HEK293T (cell line): ENCODE results near the gene SEMA6C.

Source experiments
- CTCF ChIA-PET: fragments of 350-600 bp; formaldehyde crosslinking; extraction: SDS; loops from one replicate; lab custom pipeline; 2021; ENCODE audit warnings: antibody characterized with exemption, inconsistent platforms; lab: Yijun Ruan, JAX
- POLR2A ChIA-PET: fragments of 350-600 bp; formaldehyde crosslinking; extraction: SDS; loops from one replicate; lab custom pipeline; 2020; ENCODE audit warnings: antibody characterized with exemption, inconsistent platforms; lab: Yijun Ruan, JAX
- DNase-seq: peaks from one replicate; pipeline ENCODE4 v3.0.0; 2012; ENCODE audit warnings: mixed read lengths; ENCODE audit errors: extremely low spot score
- ARNT ChIP-seq: fragments of 450-650 bp; IDR thresholded peaks from 2 replicates; pipeline ENCODE4 v1.6.1; 2017; ENCODE audit warnings: mild to moderate bottlenecking
- BHLHE40 ChIP-seq: fragments of 450-650 bp; IDR thresholded peaks from 2 replicates; pipeline ENCODE4 v1.6.1; 2016; ENCODE audit warnings: mild to moderate bottlenecking, moderate library complexity, borderline replicate concordance
- CTBP1 ChIP-seq: fragments of 450-650 bp; IDR thresholded peaks from 2 replicates; pipeline ENCODE4 v1.6.1; 2016; ENCODE audit warnings: borderline replicate concordance
- ELF4 ChIP-seq: fragments of 450-650 bp; IDR thresholded peaks from 2 replicates; pipeline ENCODE4 v1.6.1; 2017; ENCODE audit warnings: antibody characterized with exemption
- FOXA1 ChIP-seq: fragments of 450-650 bp; IDR thresholded peaks from 2 replicates; pipeline ENCODE4 v1.6.1; 2016; ENCODE audit warnings: mild to moderate bottlenecking
- FOXK2 ChIP-seq: fragments of 450-650 bp; IDR thresholded peaks from 2 replicates; pipeline ENCODE4 v1.6.1; 2016; ENCODE audit warnings: mild to moderate bottlenecking
- FOXM1 ChIP-seq: fragments of 450-650 bp; IDR thresholded peaks from 2 replicates; pipeline ENCODE4 v1.6.1; 2017; ENCODE audit warnings: mild to moderate bottlenecking, borderline replicate concordance
- HDGF ChIP-seq: fragments of 450-650 bp; IDR thresholded peaks from 2 replicates; pipeline ENCODE4 v1.6.1; 2017; ENCODE audit warnings: antibody characterized with exemption, borderline replicate concordance
- L3MBTL2 ChIP-seq: fragments of 450-650 bp; conservative IDR thresholded peaks from 2 replicates; pipeline ENCODE4 v1.6.1; 2016; ENCODE audit warnings: mild to moderate bottlenecking
- LEF1 ChIP-seq: fragments of 450-650 bp; IDR thresholded peaks from 2 replicates; pipeline ENCODE4 v1.6.1; 2017; ENCODE audit warnings: mild to moderate bottlenecking, borderline replicate concordance
- NFRKB ChIP-seq: fragments of 450-650 bp; IDR thresholded peaks from 2 replicates; pipeline ENCODE4 v1.6.1; 2016; ENCODE audit warnings: mild to moderate bottlenecking, moderate library complexity
- SP1 ChIP-seq: fragments of 450-650 bp; IDR thresholded peaks from 2 replicates; pipeline ENCODE4 v1.6.1; 2017
- SUZ12 ChIP-seq: fragments of 450-650 bp; IDR thresholded peaks from 2 replicates; pipeline ENCODE4 v1.6.1; 2016; ENCODE audit warnings: mild to moderate bottlenecking
- TARDBP ChIP-seq: fragments of 450-650 bp; IDR thresholded peaks from 2 replicates; pipeline ENCODE4 v1.6.1; 2016
- ZNF384 ChIP-seq: fragments of 450-650 bp; IDR thresholded peaks from 2 replicates; pipeline ENCODE4 v1.6.1; 2016
- TF ChIP-seq, protein P1 (sequence below): fragments of 450-650 bp; IDR thresholded peaks from 2 replicates; pipeline ENCODE4 v1.6.1; 2016

Gene SEMA6C

DNA sequence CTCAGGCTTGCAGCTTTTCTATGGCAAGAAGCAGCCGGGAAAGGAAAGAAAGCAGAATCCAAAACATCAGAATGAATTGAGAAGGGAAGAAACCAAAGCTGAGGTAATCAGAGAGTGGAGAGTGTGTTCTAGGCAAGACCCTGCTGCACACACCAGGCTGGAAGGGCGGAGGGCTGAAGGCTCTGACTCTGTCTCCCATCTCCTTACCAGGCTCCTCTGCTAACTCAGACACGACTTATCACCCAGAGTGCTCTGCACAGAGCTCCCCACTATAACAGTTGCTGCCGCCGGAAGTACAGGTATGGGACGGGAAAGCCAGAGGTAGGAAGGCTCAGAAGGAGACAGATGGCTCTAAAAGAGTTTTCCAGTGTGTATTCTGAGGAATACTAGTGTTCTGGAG lies 20.7 kb upstream of the SEMA6C start:
- no peak for TF ChIP-seq NFRKB
- TF ChIP-seq L3MBTL2 = no peak
- no peak for TF ChIP-seq HDGF
- no peak for TF ChIP-seq SP1
- no peak for TF ChIP-seq ZNF384
- no peak for TF ChIP-seq CTBP1
- no peak for TF ChIP-seq BHLHE40
- TF ChIP-seq ELF4 = no peak
- no peak for TF ChIP-seq FOXK2
- no peak for TF ChIP-seq ARNT
- TF ChIP-seq FOXA1 = no peak
- TF ChIP-seq, protein P1, sequence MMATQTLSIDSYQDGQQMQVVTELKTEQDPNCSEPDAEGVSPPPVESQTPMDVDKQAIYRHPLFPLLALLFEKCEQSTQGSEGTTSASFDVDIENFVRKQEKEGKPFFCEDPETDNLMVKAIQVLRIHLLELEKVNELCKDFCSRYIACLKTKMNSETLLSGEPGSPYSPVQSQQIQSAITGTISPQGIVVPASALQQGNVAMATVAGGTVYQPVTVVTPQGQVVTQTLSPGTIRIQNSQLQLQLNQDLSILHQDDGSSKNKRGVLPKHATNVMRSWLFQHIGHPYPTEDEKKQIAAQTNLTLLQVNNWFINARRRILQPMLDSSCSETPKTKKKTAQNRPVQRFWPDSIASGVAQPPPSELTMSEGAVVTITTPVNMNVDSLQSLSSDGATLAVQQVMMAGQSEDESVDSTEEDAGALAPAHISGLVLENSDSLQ = no peak
- TF ChIP-seq TARDBP = no peak
- TF ChIP-seq SUZ12 = no peak
- no peak for TF ChIP-seq LEF1
- no peak for TF ChIP-seq FOXM1
- no peak for DNase-seq
- ChIA-PET POLR2A (interaction anchor here (0.6 to 1.9 kb wide), 3 partner anchors 15 to 22 kb away, joined by 3 to 14 read pairs (median 4); partner anchors contain the start of gene VPS72), CTCF (interaction anchor here (1.3 kb wide), 1 partner anchor 9 kb away, joined by 3 read pairs; the partner anchor contains the start of gene TMOD4)

DNA sequence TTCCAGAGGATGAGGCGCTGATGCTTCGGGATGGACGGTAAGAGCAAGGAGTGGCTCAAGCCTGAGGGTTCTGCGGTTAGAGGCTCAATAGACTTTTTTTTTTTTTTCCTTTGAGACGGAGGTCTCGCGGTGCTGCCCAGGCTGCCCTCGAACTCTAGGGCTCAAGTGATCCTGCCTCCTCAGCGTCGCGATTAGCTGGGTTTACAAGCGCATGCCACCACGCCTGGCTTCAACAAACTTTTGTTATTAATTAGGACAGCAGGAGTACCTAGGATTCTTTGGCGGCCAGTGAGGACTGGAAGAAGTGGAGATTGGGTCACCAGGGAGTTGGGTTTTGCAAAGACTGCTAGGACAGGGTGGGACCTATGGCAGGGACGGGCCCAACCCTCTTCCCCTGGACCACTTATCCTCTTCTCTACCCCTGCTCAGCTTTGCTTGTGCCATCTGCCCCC lies 20.1 kb upstream of the SEMA6C start:
- peak; percentile 39 for DNase-seq
- ChIA-PET CTCF (interaction anchor here (1.3 to 2.0 kb wide), 2 partner anchors 9 to 67 kb away, joined by 3 to 8 read pairs; partner anchors contain the start of gene TMOD4), POLR2A (interaction anchor here (0.6 to 2.2 kb wide), 7 partner anchors 9 to 115 kb away, joined by 3 to 14 read pairs (median 4); partner anchors contain the start of genes TMOD4, VPS72 and ZNF687)
- TF ChIP-seq BHLHE40 = no peak
- TF ChIP-seq, protein P1 = no peak
- TF ChIP-seq L3MBTL2 = peak; percentile 52; the same call in 1 of the 2 replicates
- TF ChIP-seq ZNF384 = peak; percentile 77

DNA sequence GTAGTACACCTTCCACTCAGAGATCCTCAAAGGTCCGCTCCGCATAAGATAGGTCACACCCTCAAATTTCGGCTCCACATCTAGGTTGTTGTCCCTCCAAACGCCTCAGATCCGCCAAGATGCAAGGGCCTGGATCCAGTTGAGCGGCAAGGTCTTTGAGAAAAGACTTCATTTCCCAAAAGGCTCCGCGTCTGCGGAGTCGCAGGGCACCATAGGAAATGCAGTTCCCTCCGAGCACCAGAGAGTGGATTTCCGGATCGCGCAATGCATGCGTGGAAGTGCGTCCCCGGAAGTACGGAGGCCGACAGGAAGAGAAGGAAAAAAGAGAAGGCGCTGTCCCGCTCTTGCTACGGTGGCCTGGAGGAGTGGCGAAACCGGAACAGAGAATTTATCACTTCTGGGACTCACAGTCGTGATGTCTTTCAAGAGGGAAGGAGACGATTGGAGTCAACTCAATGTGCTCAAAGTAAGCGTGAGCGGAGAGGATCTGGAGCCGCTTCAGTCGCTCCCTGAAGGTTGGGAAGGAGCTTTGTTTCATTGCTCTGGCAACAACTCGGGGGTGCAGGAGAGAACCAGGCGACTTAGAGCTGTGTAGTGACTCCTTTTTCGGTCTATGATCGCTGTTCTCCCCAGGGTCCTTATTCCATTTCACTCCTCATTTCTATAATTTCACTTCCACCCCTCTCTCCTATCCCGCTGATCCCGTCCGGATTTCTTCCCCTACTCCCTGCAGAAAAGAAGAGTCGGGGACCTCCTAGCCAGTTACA lies 19.5 kb upstream of the SEMA6C start, which contains the start of the genes LYSMD1 and SCNM1:
Gene LYSMD1 (minus strand): TSS at position 165 of the 767 bp plus-strand sequence. CDS start 644 bp downstream, outside the sequence.
Gene SCNM1 (plus strand): TSS at position 407 of the 767 bp plus-strand sequence. CDS start 9 bp downstream, at position 416.
- ChIA-PET CTCF (interaction anchor here (1.0 to 2.0 kb wide), 3 partner anchors 10 to 66 kb away, joined by 3 to 8 read pairs (median 3); partner anchors contain the start of gene TMOD4), POLR2A (interaction anchor here (0.7 to 2.2 kb wide), 11 partner anchors 8 to 116 kb away, joined by 3 to 17 read pairs (median 4); partner anchors contain the start of genes TMOD4, TNFAIP8L2, VPS72 and ZNF687)
- TF ChIP-seq NFRKB = no peak
- peak; percentile 99 for TF ChIP-seq ELF4
- TF ChIP-seq SUZ12 = peak; percentile 94
- TF ChIP-seq L3MBTL2 = peak; percentile 65; the same call in 1 of the 2 replicates
- 0 out of 2 replicates have a peak, but pooled peaks have one; percentile 63 for TF ChIP-seq TARDBP
- TF ChIP-seq, protein P1 = peak; percentile 26; the same call in 1 of the 2 replicates
- peak; percentile 90 for TF ChIP-seq ZNF384
- TF ChIP-seq LEF1 = no peak
- peak; percentile 54; the same call in 1 of the 2 replicates for TF ChIP-seq FOXK2
- DNase-seq = peak; percentile 98

DNA sequence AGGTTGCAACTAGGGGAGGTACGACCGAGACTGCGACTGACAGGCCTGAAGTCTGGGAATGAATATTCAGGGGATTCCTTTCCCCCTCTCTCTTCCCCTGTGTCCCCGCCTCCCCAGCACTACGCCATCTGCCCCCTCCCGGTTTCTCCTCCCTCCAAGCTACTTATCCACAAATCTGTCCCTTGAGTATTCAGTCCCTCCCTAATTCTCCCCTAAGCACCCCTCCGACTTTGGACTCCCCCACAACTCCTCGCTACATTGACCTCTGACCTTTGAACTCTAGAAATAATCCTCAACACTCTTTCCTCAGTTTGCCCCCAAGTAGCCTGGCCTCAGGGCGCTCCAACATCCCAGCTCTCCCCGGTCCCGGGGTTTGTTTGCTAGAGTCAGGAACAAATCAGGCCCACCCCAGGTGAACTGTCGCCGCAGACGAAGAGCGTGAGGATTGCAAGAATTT lies 18.9 kb upstream of the SEMA6C start:
- ChIA-PET CTCF (interaction anchor here (1.0 to 2.0 kb wide), 2 partner anchors 12 to 66 kb away, joined by 3 to 8 read pairs; no protein-coding TSS in a partner anchor), POLR2A (interaction anchor here (0.7 to 2.2 kb wide), 11 partner anchors 9 to 159 kb away, joined by 3 to 17 read pairs (median 4); partner anchors contain the start of genes MINDY1, TMOD4, TNFAIP8L2 and VPS72)
- TF ChIP-seq SUZ12 (no peak), ARNT (no peak), L3MBTL2 (no peak), SP1 (no peak)
- peak; percentile 62 for DNase-seq

DNA sequence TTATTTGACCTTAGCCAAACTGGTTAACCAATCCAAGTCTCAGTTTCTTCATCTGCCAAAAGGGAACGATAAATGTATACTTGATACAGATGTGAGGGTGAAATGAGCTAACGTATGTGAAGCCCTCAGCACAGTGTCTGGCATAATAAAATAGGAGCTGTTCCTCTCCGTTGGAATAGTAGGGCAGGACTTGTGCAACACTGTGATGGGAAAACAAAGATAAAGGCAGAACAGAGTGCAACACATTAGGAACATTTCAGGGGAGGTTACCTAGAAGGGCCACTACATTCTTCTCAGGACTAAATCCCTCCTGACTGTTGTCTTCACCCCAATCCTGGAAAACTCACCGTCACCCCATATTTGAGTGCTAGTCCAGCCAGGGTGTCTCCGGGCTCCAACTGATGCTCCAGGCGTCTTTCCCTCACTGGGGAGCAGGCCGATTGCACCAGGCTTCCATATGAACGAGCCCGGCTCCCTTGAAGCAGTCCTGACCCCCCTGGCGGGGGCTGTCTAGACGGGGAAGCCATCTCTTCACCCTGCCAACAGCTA lies 18.4 kb upstream of the SEMA6C start:
- ChIA-PET POLR2A (interaction anchor here (0.7 to 2.2 kb wide), 11 partner anchors 8 to 158 kb away, joined by 3 to 17 read pairs (median 4); partner anchors contain the start of genes MINDY1, TMOD4, TNFAIP8L2 and VPS72), CTCF (interaction anchor here (2.0 kb wide), 1 partner anchor 65 kb away, joined by 8 read pairs; no protein-coding TSS in a partner anchor)
- no peak for DNase-seq
- no peak for TF ChIP-seq FOXA1
- no peak for TF ChIP-seq NFRKB
- no peak for TF ChIP-seq ARNT
- TF ChIP-seq HDGF = 0 out of 2 replicates have a peak, but pooled peaks have one; percentile 11

DNA sequence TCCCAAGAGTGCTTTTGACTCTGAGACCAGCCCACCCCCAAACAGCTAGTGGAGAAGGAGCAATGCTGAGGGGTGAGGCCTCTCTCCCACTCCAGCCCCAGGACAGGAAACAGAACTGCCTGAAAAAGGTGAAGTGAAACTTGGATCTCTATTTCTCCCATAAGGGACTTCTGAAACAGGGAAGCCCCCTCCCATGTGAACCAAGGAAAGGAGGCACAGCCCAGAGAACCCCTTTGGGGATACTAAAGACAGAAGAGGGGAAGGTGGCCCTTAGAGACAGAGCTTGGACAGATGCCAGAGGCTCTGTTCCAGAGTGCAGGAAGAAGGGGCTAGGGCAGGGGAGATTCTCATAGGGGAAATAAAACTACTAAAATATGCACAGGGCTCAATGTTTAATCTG lies 12.9 kb upstream of the SEMA6C start:
- DNase-seq = no peak
- ChIA-PET CTCF (interaction anchor here (1.1 kb wide), 1 partner anchor 60 kb away, joined by 3 read pairs; no protein-coding TSS in a partner anchor), POLR2A (no interaction called here)
- TF ChIP-seq ELF4 (no peak), FOXM1 (no peak), HDGF (no peak), ZNF384 (no peak), L3MBTL2 (no peak), FOXK2 (no peak), SUZ12 (no peak), TARDBP (no peak)
- TF ChIP-seq, protein P1 = no peak
